IMR-90 (cell line): ENCODE data around the gene BAIAP2. TPM values are rescaled to one million over a fixed set of nuclear protein-coding genes. Genes with fewer than 3 reads are reported as not detected.

Source experiments
- ATAC-seq: fragments of 200-7000 bp; cut with Tn5 transposase; 2 replicates; pipeline ENCODE4 v1.9.1; 2020; ENCODE audit warnings: low read depth, mild to moderate bottlenecking, moderate library complexity
- BruUV-seq: library from RNA; stranded (reverse); fragments of 400-500 nt; replicated peaks from 2 replicates; lab custom pipeline; 2021; lab: Mats Ljungman, UMichigan
- CTCF ChIA-PET: fragments of 300-600 bp; formaldehyde crosslinking; extraction: SDS; loops from one replicate; lab custom pipeline; 2021; ENCODE audit warnings: antibody characterized with exemption; lab: Yijun Ruan, JAX
- POLR2A ChIA-PET: fragments of 300-600 bp; sonication (Branson Sonifier 250); formaldehyde crosslinking; loops from one replicate; lab custom pipeline; 2022; ENCODE audit warnings: antibody characterized with exemption; ENCODE audit not compliant: unreplicated experiment; lab: Charles Lee
- DNase-seq: peaks from one replicate; pipeline ENCODE4 v3.0.0; 2013
- H2AFZ ChIP-seq: replicated peaks from 2 replicates; pipeline ENCODE3; 2013; ENCODE audit warnings: low read length, mild to moderate bottlenecking; ENCODE audit not compliant: poor library complexity
- H2AK5ac ChIP-seq: 2 replicates; pipeline ENCODE4 v1.6.1; 2013; ENCODE audit warnings: low read depth, low read length, inconsistent platforms
- H2AK9ac ChIP-seq: replicated peaks from 2 replicates; pipeline ENCODE3; 2013; ENCODE audit warnings: mild to moderate bottlenecking, low read depth, low read length, moderate library complexity; ENCODE audit not compliant: poor library complexity
- H2BK120ac ChIP-seq: 2 replicates; pipeline ENCODE4 v1.6.1; 2013; ENCODE audit warnings: low read depth, low read length, inconsistent platforms
- H2BK15ac ChIP-seq: 3 replicates; pipeline ENCODE4 v1.6.1; 2013; ENCODE audit warnings: low read depth, low read length, inconsistent platforms
- H2BK20ac ChIP-seq: 2 replicates; pipeline ENCODE4 v1.6.1; 2013; ENCODE audit warnings: low read depth, mild to moderate bottlenecking, inconsistent platforms, low read length, moderate library complexity
- H2BK5ac ChIP-seq: 2 replicates; pipeline ENCODE4 v1.6.1; 2013; ENCODE audit warnings: mild to moderate bottlenecking, low read depth, low read length, inconsistent platforms; ENCODE audit not compliant: poor library complexity, severe bottlenecking
- H3K14ac ChIP-seq: replicated peaks from 2 replicates; pipeline ENCODE4 v1.6.1; 2013; ENCODE audit warnings: low read depth, low read length, inconsistent platforms
- H3K18ac ChIP-seq: 2 replicates; pipeline ENCODE4 v1.6.1; 2013; ENCODE audit warnings: low read depth, low read length, control low read depth
- H3K23ac ChIP-seq: 2 replicates; pipeline ENCODE4 v1.6.1; 2013; ENCODE audit warnings: low read depth, low read length, inconsistent platforms
- H3K27ac ChIP-seq: 2 replicates; pipeline ENCODE4 v1.5.1; 2013; ENCODE audit warnings: mild to moderate bottlenecking, control low read depth, low read length; ENCODE audit not compliant: insufficient read depth
- H3K27me3 ChIP-seq: 2 replicates; pipeline ENCODE4 v1.6.1; 2013; ENCODE audit warnings: low read length; ENCODE audit not compliant: control insufficient read depth, insufficient read depth
- H3K36me3 ChIP-seq: 2 replicates; pipeline ENCODE4 v1.6.1; 2013; ENCODE audit warnings: low read length, mixed read lengths; ENCODE audit not compliant: control insufficient read depth, insufficient read depth
- H3K4ac ChIP-seq: 2 replicates; pipeline ENCODE4 v1.6.1; 2013; ENCODE audit warnings: low read depth, low read length, inconsistent platforms
- H3K4me1 ChIP-seq: 2 replicates; pipeline ENCODE4 v1.6.1; 2013; ENCODE audit warnings: low read length, mixed read lengths; ENCODE audit not compliant: control insufficient read depth, insufficient read depth
- H3K4me2 ChIP-seq: 2 replicates; pipeline ENCODE4 v1.6.1; 2013; ENCODE audit warnings: low read depth, mild to moderate bottlenecking, control low read depth, low read length, moderate library complexity
- H3K4me3 ChIP-seq: 2 replicates; pipeline ENCODE4 v1.5.1; 2013; ENCODE audit warnings: low read depth, mild to moderate bottlenecking, control low read depth, low read length, moderate library complexity; ENCODE audit not compliant: insufficient read depth
- H3K56ac ChIP-seq: 2 replicates; pipeline ENCODE4 v1.6.1; 2013; ENCODE audit warnings: low read length, inconsistent platforms; ENCODE audit not compliant: insufficient read depth; ENCODE audit errors: extremely low read depth
- H3K79me1 ChIP-seq, 2 experiments: 2 replicates each; pipeline ENCODE4 v1.6.1; 2013; ENCODE audit warnings: low read length in 2 of 2, inconsistent platforms in 1 of 2, low read depth in 1 of 2
- H3K9ac ChIP-seq: 2 replicates; pipeline ENCODE4 v1.6.1; 2013; ENCODE audit warnings: low read depth, low read length, control low read depth
- H3K9me1 ChIP-seq: 2 replicates; pipeline ENCODE4 v1.6.1; 2013; ENCODE audit warnings: low read length, inconsistent platforms; ENCODE audit not compliant: insufficient read depth
- H3K9me3 ChIP-seq: 2 replicates; pipeline ENCODE4 v1.6.1; 2013; ENCODE audit warnings: low read length; ENCODE audit not compliant: control insufficient read depth, insufficient read depth
- H4K20me1 ChIP-seq: 2 replicates; pipeline ENCODE4 v1.6.1; 2013; ENCODE audit warnings: low read length, inconsistent platforms; ENCODE audit not compliant: insufficient read depth
- H4K5ac ChIP-seq: 2 replicates; pipeline ENCODE4 v1.6.1; 2013; ENCODE audit warnings: mild to moderate bottlenecking, low read depth, low read length, control low read depth
- H4K8ac ChIP-seq, 2 experiments: 2 replicates each; pipeline ENCODE4 v1.6.1; 2013; ENCODE audit warnings: low read depth in 2 of 2, low read length in 2 of 2, control low read depth in 1 of 2, inconsistent platforms in 1 of 2
- H4K91ac ChIP-seq: 2 replicates; pipeline ENCODE4 v1.6.1; 2013; ENCODE audit warnings: low read depth, low read length, inconsistent platforms; ENCODE audit not compliant: insufficient read depth
- BHLHE40 ChIP-seq: fragments of 150-350 bp; IDR thresholded peaks from 2 replicates; pipeline ENCODE4 v1.6.1; 2016; ENCODE audit warnings: mild to moderate bottlenecking, low read depth, low read length
- CEBPB ChIP-seq: IDR thresholded peaks from 2 replicates; pipeline ENCODE4 v1.6.1; 2012; ENCODE audit warnings: low read depth, low read length, improper control_type of control experiment
- CHD1 ChIP-seq: IDR thresholded peaks from 2 replicates; pipeline ENCODE4 v1.6.1; 2012; ENCODE audit warnings: low read depth, low read length, improper control_type of control experiment
- CTCF ChIP-seq: conservative IDR thresholded peaks from 2 replicates; pipeline ENCODE4 v1.5.1; 2012; ENCODE audit warnings: mild to moderate bottlenecking, low read depth, low read length, improper control_type of control experiment
- ELK1 ChIP-seq: fragments of 150-350 bp; IDR thresholded peaks from 2 replicates; pipeline ENCODE4 v1.6.1; 2016; ENCODE audit warnings: low read depth, mild to moderate bottlenecking, low read length, moderate library complexity, borderline replicate concordance
- FOS ChIP-seq: fragments of 150-350 bp; IDR thresholded peaks from 2 replicates; pipeline ENCODE4 v1.6.1; 2016; ENCODE audit warnings: low read depth, low read length
- MAFK ChIP-seq: IDR thresholded peaks from 2 replicates; pipeline ENCODE4 v1.6.1; 2012; ENCODE audit warnings: low read depth, low read length, improper control_type of control experiment
- MAZ ChIP-seq: IDR thresholded peaks from 2 replicates; pipeline ENCODE4 v1.6.1; 2012; ENCODE audit warnings: low read depth, mild to moderate bottlenecking, low read length, improper control_type of control experiment, moderate library complexity, borderline replicate concordance
- MXI1 ChIP-seq: IDR thresholded peaks from 2 replicates; pipeline ENCODE4 v1.6.1; 2012; ENCODE audit warnings: low read depth, mild to moderate bottlenecking, low read length, moderate library complexity, borderline replicate concordance
- POLR2A ChIP-seq: IDR thresholded peaks from 2 replicates; pipeline ENCODE4 v1.6.1; 2012; ENCODE audit warnings: mild to moderate bottlenecking, low read depth, low read length
- RAD21 ChIP-seq: IDR thresholded peaks from 2 replicates; pipeline ENCODE4 v1.6.1; 2012; ENCODE audit warnings: low read length, improper control_type of control experiment
- RCOR1 ChIP-seq: IDR thresholded peaks from 2 replicates; pipeline ENCODE4 v1.6.1; 2012; ENCODE audit warnings: mild to moderate bottlenecking, low read length, improper control_type of control experiment; ENCODE audit not compliant: insufficient replicate concordance
- RFX5 ChIP-seq: IDR thresholded peaks from 2 replicates; pipeline ENCODE4 v1.8.0; 2012; ENCODE audit warnings: low read depth, mild to moderate bottlenecking, low read length, moderate library complexity
- SMC3 ChIP-seq: fragments of 150-350 bp; IDR thresholded peaks from 2 replicates; pipeline ENCODE4 v1.6.1; 2016; ENCODE audit warnings: low read depth, mild to moderate bottlenecking, antibody characterized with exemption, low read length, moderate library complexity
- WGBS, 2 experiments: methylation state at CpG; one replicate each; pipeline versions ENCODE4 v1.1.5 to v1.1.7; 2013; ENCODE audit warnings: missing lambda C conversion rate in 2 of 2; ENCODE audit not compliant: insufficient read length in 1 of 2; ENCODE audit errors: extremely low coverage in 2 of 2; 5-methylcytosine and 5-hydroxymethylcytosine counted together
- dilution Hi-C: fragments of 300-500 bp; cut with HindIII; formaldehyde crosslinking; loops from one replicate; pipeline ENCODE4 v1.14.3; 2018; ENCODE audit warnings: low sequenced_read_pairs; ENCODE audit not compliant: unreplicated experiment
- in situ Hi-C: fragments of 300-500 bp; cut with MboI; formaldehyde crosslinking; loops from 3 replicates; pipeline ENCODE4 v1.14.3; 2019; ENCODE audit warnings: low sequenced_read_pairs, inconsistent platforms, mixed read lengths
- intact Hi-C: fragments of 100-400 bp; cut with micrococcal nuclease; formaldehyde crosslinking; loops from 2 replicates; pipeline ENCODE4 v1.10.0; 2022
- polyA plus RNA-seq, 3 experiments: library from polyadenylated mRNA; depleted of rRNA; stranded (reverse); fragments of >200 nt; gene quantifications; 2 replicates each; pipeline ENCODE4 v1.2.3, GENCODE V29; 2012; ENCODE audit warnings: low replicate concordance in 1 of 3
- total RNA-seq: library from RNA; depleted of rRNA; stranded (reverse); fragments of >200 nt; gene quantifications from 2 replicates; pipeline ENCODE4 v1.2.3, GENCODE V29; 2012
- TF ChIP-seq, protein P1 (sequence below): fragments of 150-350 bp; IDR thresholded peaks from 2 replicates; pipeline ENCODE4 v1.6.1; 2017; ENCODE audit warnings: mild to moderate bottlenecking, antibody characterized with exemption, low read length, low read depth

BAIAP2 gene
- total and polyA plus RNA-seq, 2 of the 4 experiments (the other 2 are of a cell fraction), result 18.3 to 32.6 TPM

DNA sequence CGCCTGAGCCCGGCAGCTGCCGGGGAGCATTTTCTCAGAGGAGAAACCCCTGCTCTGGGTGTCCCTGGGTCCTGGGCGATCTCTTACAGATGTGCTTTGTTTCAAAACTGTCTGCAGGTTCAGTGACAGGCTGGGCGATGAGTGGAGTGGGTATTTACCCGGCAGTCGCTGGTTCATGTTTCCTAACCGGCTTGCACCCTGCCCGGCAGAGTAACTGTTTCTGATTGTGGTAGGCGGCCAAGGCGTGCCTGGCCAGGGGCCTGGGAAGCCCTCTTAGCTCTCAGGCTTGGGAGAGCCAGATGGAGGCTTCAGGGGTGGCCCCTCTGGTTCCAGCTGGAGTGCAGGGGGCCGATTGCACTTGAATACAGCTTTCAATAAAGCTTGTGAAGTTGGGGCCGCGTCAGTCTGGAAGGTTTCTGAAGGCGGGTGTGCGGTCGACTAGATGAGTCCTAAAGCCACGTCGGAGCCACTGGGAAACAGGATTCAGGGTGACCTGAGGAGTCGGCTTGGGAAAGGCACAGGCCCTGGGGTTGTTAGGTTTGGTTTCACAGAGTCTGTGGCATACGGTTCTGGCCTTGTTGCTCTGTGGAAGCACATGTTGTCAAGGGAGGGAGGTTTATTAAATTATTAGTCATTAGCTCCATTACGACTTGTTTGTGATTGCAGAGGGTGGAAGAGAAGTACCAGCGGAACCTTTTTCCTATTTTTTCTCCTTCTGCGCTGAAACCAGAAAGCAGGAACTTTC, 1.4 kb downstream of the BAIAP2 start:
- Histone ChIP-seq H2AFZ (no peak overlapping the region), H2BK120ac (no peak overlapping the region), H4K20me1 (peaks cover 43% of the 10 kb centered on the region), H3K36me3 (peaks cover 12% of the 10 kb centered on the region; the same call in 1 of the 2 replicates), H3K9ac (no peak overlapping the region), H2BK20ac (no peak overlapping the region), H3K4ac (no peak overlapping the region), H3K23ac (no peak overlapping the region), H2AK9ac (peak overlapping the region; percentile 69), H3K4me2 (peak overlapping the region; percentile 45; the same call in 1 of the 2 replicates), H2BK15ac (no peak overlapping the region), H3K27ac (no peak overlapping the region), H3K14ac (no peak overlapping the region), H4K8ac (no peak overlapping the region), H2BK5ac (no peak overlapping the region), H3K9me1 (peaks cover 18% of the 10 kb centered on the region), H3K4me1 (peaks cover 15% of the 10 kb centered on the region), H3K56ac (no peak overlapping the region), H4K5ac (no peak overlapping the region), H3K18ac (no peak overlapping the region), H3K79me1 (peaks cover 7 to 62% of the 10 kb centered on the region in 2 experiments), H2AK5ac (no peak overlapping the region), H4K91ac (no peak overlapping the region), H3K27me3 (no peaks in the 10 kb centered on the region), H3K4me3 (peak overlapping the region; percentile 94; the same call in 1 of the 2 replicates), H3K9me3 (no peaks in the 10 kb centered on the region)
- no peak for ATAC-seq
- ChIA-PET CTCF (no interaction called here), POLR2A (no interaction called here)
- intact Hi-C loops, result no loop called here
- in situ Hi-C loops, result no loop called here
- BruUV-seq, result no TSS peak
- 58% methylated on average over 10 of the region's 24 CpGs; no CpG with 5 or more reads in 1 of the 2 experiments for WGBS, 2 experiments
- dilution Hi-C loops, result no loop called here
- DNase-seq, result no peak
- TF ChIP-seq MAFK, result no peak
- no peak for TF ChIP-seq POLR2A
- TF ChIP-seq FOS, result no peak
- TF ChIP-seq MAZ, result no peak
- no peak for TF ChIP-seq CEBPB
- no peak for TF ChIP-seq CTCF
- TF ChIP-seq, protein P1, sequence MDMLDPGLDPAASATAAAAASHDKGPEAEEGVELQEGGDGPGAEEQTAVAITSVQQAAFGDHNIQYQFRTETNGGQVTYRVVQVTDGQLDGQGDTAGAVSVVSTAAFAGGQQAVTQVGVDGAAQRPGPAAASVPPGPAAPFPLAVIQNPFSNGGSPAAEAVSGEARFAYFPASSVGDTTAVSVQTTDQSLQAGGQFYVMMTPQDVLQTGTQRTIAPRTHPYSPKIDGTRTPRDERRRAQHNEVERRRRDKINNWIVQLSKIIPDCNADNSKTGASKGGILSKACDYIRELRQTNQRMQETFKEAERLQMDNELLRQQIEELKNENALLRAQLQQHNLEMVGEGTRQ, result no peak
- TF ChIP-seq RFX5, result no peak
- no peak for TF ChIP-seq CHD1
- no peak for TF ChIP-seq BHLHE40
- TF ChIP-seq RCOR1, result no peak
- no peak for TF ChIP-seq ELK1
- TF ChIP-seq RAD21, result no peak
- no peak for TF ChIP-seq MXI1
- TF ChIP-seq SMC3, result no peak
